Dermis microvascular lymphatic vessel endothelial cell (primary cell): Measurements from ENCODE around the gene HACD2. TPM values are rescaled to one million over a fixed set of nuclear protein-coding genes. Genes with fewer than 3 reads are reported as not detected.
A peak's percentile ranks its signal among the peaks of the same experiment; 100 is the strongest.
"Not testable (repeated sequence)": the region's sequence is repeated elsewhere in the genome, so short reads cannot be mapped to it uniquely, and the experiment has no call there.

ENCODE experiments used
- DNase-seq, 2 donors: peaks; one replicate each; pipeline versions ENCODE4 v3.0.0 to v3.0.0-alpha.2; 2010; ENCODE audit warnings: low read depth in 2 of 2
- total RNA-seq: library from RNA; depleted of rRNA; stranded (reverse); fragments of >200 nt; gene quantifications from 2 replicates; pipeline ENCODE4 v1.2.1, GENCODE V29; 2014

Gene HACD2
- total RNA-seq, 1 donor from 2014 or later = 21.3 TPM

GRCh38 chr3:123611674-123612073 lies 26.8 kb upstream of the HACD2 start:
- not testable (repeated sequence) for DNase-seq

- no peak for DNase-seq
These were observed 26.2 kb upstream of the HACD2 start for GRCh38 chr3:123611082-123611481.

GRCh38 chr3:123610331-123610730 lies 25.5 kb upstream of the HACD2 start:
- DNase-seq = no peak

- DNase-seq = no peak
These were observed 24.2 kb upstream of the HACD2 start for GRCh38 chr3:123609063-123609462.

- no peak for DNase-seq
These were observed 23.5 kb upstream of the HACD2 start for GRCh38 chr3:123608263-123608937.

GRCh38 chr3:123606527-123606926 lies 21.7 kb upstream of the HACD2 start:
- no peak for DNase-seq

GRCh38 chr3:123605789-123606234 lies 21.0 kb upstream of the HACD2 start:
- DNase-seq = no peak

- not testable (repeated sequence) for DNase-seq
These were observed 18.3 kb upstream of the HACD2 start for GRCh38 chr3:123603153-123603552.

GRCh38 chr3:123602325-123602724 lies 17.5 kb upstream of the HACD2 start:
- DNase-seq = peak; percentile 58 to 80

GRCh38 chr3:123600863-123601262 lies 16.0 kb upstream of the HACD2 start:
- DNase-seq = not testable (repeated sequence)

GRCh38 chr3:123597561-123597960 lies 12.7 kb upstream of the HACD2 start:
- no peak for DNase-seq

GRCh38 chr3:123595396-123596180 lies 10.7 kb upstream of the HACD2 start:
- peak; percentile 50 to 65 for DNase-seq

- DNase-seq = no peak
These were observed 8.5 kb upstream of the HACD2 start for GRCh38 chr3:123593381-123593780.

- DNase-seq = no peak
These were observed 6.0 kb upstream of the HACD2 start for GRCh38 chr3:123590685-123591450.

- no peak for DNase-seq
These were observed 2.5 kb upstream of the HACD2 start for GRCh38 chr3:123587401-123587800.

GRCh38 chr3:123586968-123587367 lies 2.1 kb upstream of the HACD2 start:
- DNase-seq = no peak

- peak in 1 of 2 donors; percentile 64 for DNase-seq
These were observed 1.3 kb upstream of the HACD2 start for GRCh38 chr3:123586131-123586530.

- DNase-seq = peak in 1 of 2 donors; percentile 38
These were observed 417 bp downstream of the HACD2 start for GRCh38 chr3:123584284-123584987.

- no peak for DNase-seq
These were observed 1.3 kb downstream of the HACD2 start for GRCh38 chr3:123583561-123583960.

GRCh38 chr3:123582315-123582714 lies 2.5 kb downstream of the HACD2 start:
- DNase-seq = no peak

- peak in 1 of 2 donors; percentile 41 for DNase-seq
These were observed 8.7 kb downstream of the HACD2 start for GRCh38 chr3:123576122-123576521.
